NCI-H1694 treated with DMSO at 0.1 percent for 48 hours (cell line): ENCODE measurements around the gene DYNC1I2.

Experiments used
- DNase-seq: peaks from one replicate; lab custom pipeline; 2025; lab: John Stamatoyannopoulos, UW

Gene DYNC1I2

DNA sequence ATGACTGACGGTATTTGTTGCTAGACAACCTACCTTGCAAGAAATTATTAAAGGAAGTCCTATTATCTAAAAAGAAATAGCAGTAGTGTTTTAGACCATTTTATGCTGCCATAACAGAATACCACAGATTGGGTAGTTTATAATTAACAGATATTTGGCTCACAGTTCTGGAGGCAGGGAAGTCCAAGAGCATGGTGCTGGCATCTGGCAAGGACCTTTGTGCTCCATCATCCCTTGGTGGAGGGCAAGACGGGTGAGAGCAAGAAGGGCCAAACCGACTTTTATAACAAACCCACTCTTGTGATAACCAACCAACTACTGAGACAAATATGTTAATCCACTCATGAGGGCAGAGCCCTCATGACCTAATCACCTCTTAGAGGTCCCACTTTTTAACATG is 91.2 kb downstream of the DYNC1I2 start:
- no peak for DNase-seq

DNA sequence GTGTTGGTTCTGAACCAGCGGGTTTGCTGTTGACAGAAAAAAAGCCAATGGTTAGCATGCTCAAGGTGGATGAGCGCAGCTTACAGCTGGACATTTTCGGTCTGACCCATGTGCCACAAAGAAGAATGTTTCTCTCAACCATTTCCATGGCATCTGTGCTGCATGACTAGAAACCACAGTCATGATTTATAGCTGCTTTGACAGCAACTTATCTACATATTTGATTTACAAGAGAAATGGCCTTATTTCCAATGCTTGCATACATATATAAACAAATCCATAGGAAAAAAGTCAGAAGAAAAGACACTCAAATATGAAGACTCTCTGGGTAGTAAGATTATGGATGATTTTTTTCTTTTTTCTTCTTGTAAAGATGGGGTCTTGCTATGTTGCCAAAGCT is 98.2 kb downstream of the DYNC1I2 start:
- no peak for DNase-seq

DNA sequence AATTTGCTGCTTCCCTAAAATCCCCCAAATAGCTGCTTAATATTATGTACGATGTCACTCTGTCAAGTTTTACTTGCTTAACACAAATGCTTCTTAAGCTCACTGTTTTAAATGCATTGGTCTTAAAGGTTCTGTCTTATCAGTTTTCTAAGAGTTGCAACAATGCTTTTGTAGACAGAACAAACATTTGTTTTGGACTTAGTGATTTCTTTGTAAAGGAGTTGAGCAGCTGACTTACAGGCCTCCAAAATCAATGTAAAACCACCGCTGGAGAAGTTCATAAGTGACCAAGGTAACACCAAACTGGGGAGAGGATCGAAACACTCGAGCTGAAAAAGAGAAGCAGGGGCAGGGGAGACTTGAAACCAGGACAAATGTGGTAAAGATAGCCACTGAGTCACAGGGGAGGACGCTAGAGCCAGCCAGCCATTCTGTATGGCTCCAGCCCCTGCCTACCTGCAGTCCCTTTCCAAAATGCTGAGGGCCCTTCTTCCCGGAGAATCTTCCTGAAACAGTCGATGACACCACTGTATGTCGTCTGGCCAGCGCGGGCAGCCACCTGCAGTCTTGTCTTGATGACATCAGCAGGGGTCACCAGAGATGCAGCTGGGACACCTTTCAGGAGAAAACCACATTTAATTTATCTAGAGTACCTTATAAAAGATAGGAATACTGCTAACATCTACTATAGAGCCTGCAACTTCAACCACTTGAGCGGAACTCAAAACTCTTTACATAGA is 100.2 kb downstream of the DYNC1I2 start:
- DNase-seq, result no peak

DNA sequence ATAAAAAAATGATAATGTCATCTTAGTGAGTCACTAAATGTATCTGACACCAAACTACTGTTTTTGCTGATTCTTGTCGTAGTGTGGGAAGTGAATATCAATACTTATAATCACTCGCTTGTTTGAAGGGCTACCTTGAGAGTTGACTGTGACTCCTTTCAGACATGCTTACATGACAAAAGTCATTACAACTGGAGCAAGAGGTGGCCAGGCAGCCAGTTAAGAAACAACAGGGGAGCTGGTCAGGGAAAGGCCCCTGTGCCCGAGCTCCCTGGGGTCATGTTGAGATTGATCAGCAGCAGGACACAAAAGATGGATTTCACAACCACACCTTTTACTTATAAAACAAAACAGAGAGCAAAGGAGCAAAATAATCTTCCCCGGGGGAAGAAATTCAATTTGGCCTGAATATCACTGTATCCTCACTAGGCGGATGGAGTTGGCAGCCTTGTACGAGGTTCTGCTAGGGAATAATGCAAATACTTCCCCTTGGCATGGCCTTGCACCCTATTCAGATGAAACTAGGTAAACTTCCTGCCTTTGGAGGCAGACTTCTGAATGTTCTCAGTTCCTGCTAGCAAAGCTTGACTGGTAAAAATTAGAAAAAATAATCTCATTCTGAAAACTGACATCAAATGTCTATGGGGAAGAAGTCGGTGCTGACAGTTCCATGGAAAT is 101.2 kb downstream of the DYNC1I2 start:
- DNase-seq, result no peak

DNA sequence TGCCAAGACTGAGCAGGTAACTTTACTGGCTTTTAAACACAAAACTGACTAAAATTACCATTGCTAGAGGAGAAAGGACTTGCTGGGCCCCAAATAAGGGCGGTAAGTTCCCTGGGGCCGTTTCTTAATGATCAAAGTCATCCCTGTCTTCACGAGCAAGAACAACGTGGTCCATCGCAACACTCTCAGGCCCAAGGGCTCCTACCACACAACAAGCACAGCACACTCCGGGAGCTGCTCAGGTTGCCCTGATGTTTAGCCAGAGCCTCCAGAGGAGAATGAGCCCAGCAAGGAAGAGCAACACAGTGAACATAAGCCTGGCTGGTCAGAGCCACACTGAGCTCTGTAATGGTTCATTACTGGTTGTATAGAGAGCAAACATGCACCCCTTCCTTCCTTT is 102.7 kb downstream of the DYNC1I2 start:
- DNase-seq, result no peak

DNA sequence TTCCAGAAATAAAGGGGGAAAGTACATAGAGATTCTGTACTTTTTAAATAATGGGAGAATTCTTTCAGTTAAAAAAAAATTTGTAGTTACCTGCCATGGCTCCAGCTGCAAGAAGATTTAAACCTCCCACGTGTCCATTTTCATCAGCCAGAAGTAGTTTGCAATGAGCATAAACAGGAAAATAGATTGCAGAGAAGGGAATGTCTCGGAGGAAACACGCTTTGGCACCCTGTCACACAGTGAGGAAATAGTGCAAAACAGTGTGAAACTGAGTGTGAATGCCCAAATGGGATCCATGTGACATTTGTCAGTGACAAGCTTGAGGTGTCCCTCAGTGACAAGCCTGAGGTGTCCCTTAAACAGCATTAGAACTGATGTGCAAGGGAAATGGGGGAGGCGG is 104.1 kb downstream of the DYNC1I2 start:
- DNase-seq, result no peak

DNA sequence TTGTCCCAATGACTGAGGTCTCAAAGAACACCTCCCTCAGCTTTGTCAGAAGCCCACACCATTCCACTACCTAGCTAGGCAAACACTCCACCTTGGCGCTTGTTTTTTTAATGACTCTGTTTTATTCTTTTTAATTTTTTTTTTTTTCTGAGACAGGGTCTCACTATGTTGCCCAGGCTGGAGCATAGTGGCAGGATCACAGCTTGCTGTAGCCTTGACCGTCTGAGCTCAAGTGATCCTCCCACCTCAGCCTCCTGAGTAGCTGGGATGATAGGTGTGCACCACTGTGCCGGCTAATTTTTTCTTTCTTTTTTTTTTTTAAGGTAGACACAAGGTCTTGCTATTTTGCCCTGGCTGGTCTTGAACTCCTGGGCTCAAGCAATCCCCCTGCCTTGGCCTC is 104.9 kb downstream of the DYNC1I2 start:
- DNase-seq, result no peak

DNA sequence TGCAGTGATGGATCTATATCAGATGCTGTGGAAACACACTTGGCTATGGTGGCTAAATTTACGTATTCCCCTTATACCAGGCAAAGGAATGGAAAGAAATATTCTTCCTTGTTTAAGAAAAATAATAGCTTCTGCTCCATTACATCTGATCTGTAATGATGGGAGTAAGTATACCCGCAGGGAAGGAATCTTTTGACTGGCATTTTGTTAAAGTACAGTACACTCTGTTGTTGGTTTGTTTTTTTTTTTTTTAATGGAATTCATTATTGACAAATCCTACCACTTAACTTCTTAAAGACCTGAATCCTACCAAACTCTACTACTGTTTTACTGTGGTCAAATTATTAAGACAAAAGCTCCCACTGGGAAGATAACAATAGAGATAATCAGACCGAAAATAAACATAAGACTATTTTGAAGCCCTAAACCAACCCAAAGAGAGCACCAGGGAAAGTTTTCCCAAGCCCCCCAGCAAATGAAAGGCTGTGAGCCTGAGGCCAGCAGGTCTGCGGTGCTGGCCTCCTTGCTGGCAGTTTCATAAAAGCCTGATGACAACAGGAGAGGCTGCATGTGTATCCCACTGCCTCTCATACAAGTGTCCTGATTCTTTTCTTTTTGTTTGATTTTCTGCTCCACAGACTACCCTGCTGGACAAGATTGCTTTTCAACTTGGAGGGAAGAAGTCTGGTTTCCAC is 105.8 kb downstream of the DYNC1I2 start:
- DNase-seq, result no peak

DNA sequence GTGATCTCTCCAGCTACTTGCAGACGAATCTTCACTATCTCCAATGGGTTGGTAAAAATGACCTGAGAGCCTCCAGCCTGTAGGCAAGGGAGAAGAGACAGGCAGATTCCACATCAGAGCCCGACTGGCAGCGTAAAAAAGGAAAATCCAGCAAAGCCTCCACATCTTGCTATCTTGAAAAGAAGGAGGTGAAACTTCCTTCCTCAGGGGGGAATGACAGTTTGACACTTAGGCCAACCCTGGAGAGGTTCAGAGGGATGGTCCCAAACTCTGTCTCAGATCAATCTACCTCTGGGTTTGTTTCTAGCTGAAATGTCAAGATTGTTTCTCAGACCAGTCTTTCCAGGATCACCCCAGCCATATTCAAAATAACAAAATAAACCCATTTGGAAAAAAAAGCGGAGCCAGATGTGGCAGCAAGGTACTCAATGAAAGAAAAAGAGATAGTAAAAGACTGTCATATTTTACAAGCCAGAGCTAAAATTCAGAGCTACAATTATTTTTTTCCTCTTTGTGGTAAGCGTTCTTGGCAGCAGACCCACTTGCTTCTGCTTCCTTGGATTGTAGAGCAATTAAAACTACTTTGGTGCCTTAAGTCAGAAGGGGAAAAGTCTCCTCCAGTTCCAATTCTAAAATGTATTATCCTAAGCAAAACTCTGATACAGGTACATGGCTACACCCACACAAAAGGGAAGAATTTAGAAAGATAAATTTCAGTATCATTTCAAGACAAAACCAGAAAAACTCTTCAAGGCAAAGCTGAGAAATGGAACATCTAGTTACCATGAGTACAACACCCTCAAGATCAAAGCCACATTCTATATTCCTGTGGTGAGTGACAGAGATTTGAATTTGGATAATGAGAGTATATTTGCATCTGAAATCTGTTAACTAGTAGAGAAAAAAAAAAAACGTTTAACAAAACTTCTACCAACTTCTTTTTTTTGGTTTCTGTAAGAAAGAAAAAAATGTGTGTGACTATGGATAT is 106.7 kb downstream of the DYNC1I2 start:
- DNase-seq, result no peak

DNA sequence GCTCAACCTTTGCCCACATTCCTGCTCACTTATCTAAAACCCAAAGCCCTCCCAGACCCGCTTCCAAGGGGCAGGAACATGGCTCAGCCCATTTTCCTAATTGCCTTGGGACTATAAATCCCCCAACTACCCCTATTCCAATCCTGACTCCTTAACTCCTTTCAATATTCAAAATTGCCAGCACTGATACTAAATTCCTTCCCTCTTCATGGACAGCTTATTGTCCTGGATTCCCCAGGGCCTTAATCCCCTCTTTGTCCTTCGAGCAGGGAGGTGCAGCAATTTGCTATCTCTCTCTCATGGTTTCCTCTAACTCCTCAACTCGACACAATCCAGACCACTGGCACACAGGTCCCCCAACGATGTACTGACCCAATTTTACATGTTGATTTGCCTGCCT is 107.6 kb downstream of the DYNC1I2 start:
- no peak for DNase-seq
